GM12801 (cell line): ENCODE measurements around the gene ARHGAP10.

Experiments used
- CTCF ChIP-seq: IDR thresholded peaks from one replicate; pipeline ENCODE4 v1.5.1; 2011; ENCODE audit warnings: control low read depth; ENCODE audit not compliant: insufficient read length; ENCODE audit errors: extremely low read depth

ARHGAP10 gene

GRCh38 chr4:147901388-147901787 lies 169.5 kb downstream of the ARHGAP10 start:
- no peak for TF ChIP-seq CTCF

- TF ChIP-seq CTCF: no peak
Measured at GRCh38 chr4:147901916-147902315, 170.0 kb downstream of the ARHGAP10 start.

- TF ChIP-seq CTCF: no peak
Measured at GRCh38 chr4:147909225-147909624, 177.3 kb downstream of the ARHGAP10 start.

GRCh38 chr4:147910315-147910714 lies 178.4 kb downstream of the ARHGAP10 start:
- no peak for TF ChIP-seq CTCF

GRCh38 chr4:147913137-147913536 lies 181.2 kb downstream of the ARHGAP10 start:
- no peak for TF ChIP-seq CTCF

- no peak for TF ChIP-seq CTCF
Measured at GRCh38 chr4:147916351-147916750, 184.5 kb downstream of the ARHGAP10 start.

GRCh38 chr4:147923381-147923780 lies 191.5 kb downstream of the ARHGAP10 start:
- TF ChIP-seq CTCF: no peak

GRCh38 chr4:147923854-147924253 lies 192.0 kb downstream of the ARHGAP10 start:
- no peak for TF ChIP-seq CTCF
